Measurements from ENCODE around the gene SEC14L3.

Gene SEC14L3

GRCh38 chr22:30495041-30495784, 23.4 kb upstream of the SEC14L3 start:
- Histone ChIP-seq H4K20me1 (ENCODE audit: insufficient read depth, low read length) (no peaks in the 10 kb centered on the region), H3K79me2 (ENCODE audit: low read length) (no peaks in the 10 kb centered on the region), H3K4me1 (ENCODE audit: low read length) (no peaks in the 10 kb centered on the region), H3K9me2 (replicated peaks; ENCODE audit: insufficient read depth, low read length) (no peaks in the 10 kb centered on the region), H3K4me2 (ENCODE audit: low read depth, low read length) (no peak overlapping the region), H3K9ac (ENCODE audit: low read length) (no peak overlapping the region), H2AFZ (ENCODE audit: low read length) (no peak overlapping the region), H3F3A (ENCODE audit: insufficient read depth, low read length) (no peaks in the 10 kb centered on the region), H3K9me3 (replicated peaks; ENCODE audit: insufficient read depth, low read length) (no peaks in the 10 kb centered on the region), H3K27ac (ENCODE audit: low read length) (no peak overlapping the region), H3K36me3 (replicated peaks; ENCODE audit: insufficient read depth, low read length) (no peaks in the 10 kb centered on the region), H3K27me3 (replicated peaks; ENCODE audit: insufficient read depth, low read length) (peaks cover 90% of the 10 kb centered on the region), H3K4me3 (ENCODE audit: low read length) (no peak overlapping the region)
- no peak for DNase-seq
- TF ChIP-seq EZH2 (optimal IDR thresholded peaks at IDR 0.05; ENCODE audit: low read depth, low read length) (no peak), EZH2phosphoT487 (IDR thresholded peaks at IDR 0.05; ENCODE audit: low read length) (no peak), CTCF (IDR thresholded peaks at IDR 0.05; ENCODE audit: low read length) (no peak)

GRCh38 chr22:30492144-30492543, 20.3 kb upstream of the SEC14L3 start:
- H3K36me3 ChIP-seq (replicated peaks; ENCODE audit: insufficient read depth, low read length) = no peaks in the 10 kb centered on the region
- H3K9me3 ChIP-seq (replicated peaks; ENCODE audit: insufficient read depth, low read length) = no peaks in the 10 kb centered on the region
- H3K79me2 ChIP-seq (ENCODE audit: low read length) = no peaks in the 10 kb centered on the region
- H3K4me2 ChIP-seq (ENCODE audit: low read depth, low read length) = no peak overlapping the region
- no peaks in the 10 kb centered on the region for H3F3A ChIP-seq (ENCODE audit: insufficient read depth, low read length)
- H3K4me3 ChIP-seq (ENCODE audit: low read length) = no peak overlapping the region
- H3K27me3 ChIP-seq (replicated peaks; ENCODE audit: insufficient read depth, low read length) = peaks cover 88% of the 10 kb centered on the region
- no peak overlapping the region for H3K27ac ChIP-seq (ENCODE audit: low read length)
- no peak for TF ChIP-seq CTCF (IDR thresholded peaks at IDR 0.05; ENCODE audit: low read length)
- H3K4me1 ChIP-seq (ENCODE audit: low read length) = no peaks in the 10 kb centered on the region
- H2AFZ ChIP-seq (ENCODE audit: low read length) = no peak overlapping the region
- no peak overlapping the region for H3K9ac ChIP-seq (ENCODE audit: low read length)
- H3K9me2 ChIP-seq (replicated peaks; ENCODE audit: insufficient read depth, low read length) = no peaks in the 10 kb centered on the region
- H4K20me1 ChIP-seq (ENCODE audit: insufficient read depth, low read length) = no peaks in the 10 kb centered on the region
- no peak for DNase-seq

- Histone ChIP-seq H4K20me1 (ENCODE audit: insufficient read depth, low read length) (no peaks in the 10 kb centered on the region), H3K4me1 (ENCODE audit: low read length) (no peaks in the 10 kb centered on the region), H3K4me3 (ENCODE audit: low read length) (no peak overlapping the region), H3K4me2 (ENCODE audit: low read depth, low read length) (no peak overlapping the region), H3K9me3 (replicated peaks; ENCODE audit: insufficient read depth, low read length) (no peaks in the 10 kb centered on the region), H3K36me3 (replicated peaks; ENCODE audit: insufficient read depth, low read length) (no peaks in the 10 kb centered on the region), H3K9ac (ENCODE audit: low read length) (no peak overlapping the region), H3K9me2 (replicated peaks; ENCODE audit: insufficient read depth, low read length) (no peaks in the 10 kb centered on the region), H2AFZ (ENCODE audit: low read length) (no peak overlapping the region), H3K27ac (ENCODE audit: low read length) (no peak overlapping the region), H3K27me3 (replicated peaks; ENCODE audit: insufficient read depth, low read length) (peaks cover 85% of the 10 kb centered on the region), H3K79me2 (ENCODE audit: low read length) (no peaks in the 10 kb centered on the region), H3F3A (ENCODE audit: insufficient read depth, low read length) (no peaks in the 10 kb centered on the region)
- no peak for TF ChIP-seq CTCF (IDR thresholded peaks at IDR 0.05; ENCODE audit: low read length)
- DNase-seq = no peak
Measured at GRCh38 chr22:30491381-30491780, 19.6 kb upstream of the SEC14L3 start.

Data from MM.1S (cell line).